Adipose tissue (tissue), 3 donors: ENCODE results near the gene VGLL4. TPM values are rescaled to one million over a fixed set of nuclear protein-coding genes. Genes with fewer than 3 reads are reported as not detected.

ENCODE experiments used
- H3K27ac ChIP-seq: one replicate; pipeline ENCODE4 v1.5.1; 2013; ENCODE audit warnings: low read depth, low read length
- WGBS, 3 donors: extraction: QIAGEN DNeasy Blood & Tissue Kit; methylation state at CpG; one replicate each; pipeline ENCODE4 v1.1.7; 2013; 5-methylcytosine and 5-hydroxymethylcytosine counted together
- polyA plus RNA-seq, 3 donors: library from polyadenylated mRNA; stranded (reverse); fragments of 200-250 nt; gene quantifications; one replicate each; pipeline ENCODE4 v1.2.3, GENCODE V29; 2013
- donor health status: healthy with polysubstance abuse.
- donor health status: Bipolar disorder and iron deficiency.
- donor health status: healthy.

Gene VGLL4
- polyA plus RNA-seq, 3 donors: 19.7 to 43.3 (median 25.4) TPM

- WGBS, 3 donors: 74 to 89% (median 82%) methylated on average over 9 of the region's 9 CpGs
- H3K27ac ChIP-seq: no peak overlapping the region
Observed at GRCh38 chr3:11549580-11550140, 94.1 kb downstream of the VGLL4 start.

- H3K27ac ChIP-seq: no peak overlapping the region
- 17 to 47% (median 44%) methylated on average over 7 of the region's 7 CpGs for WGBS, 3 donors
Observed at GRCh38 chr3:11548721-11549131, 95.0 kb downstream of the VGLL4 start.

- no peak overlapping the region for H3K27ac ChIP-seq
- 91 to 92% (median 92%) methylated on average over 2 of the region's 2 CpGs for WGBS, 3 donors
Observed at GRCh38 chr3:11547498-11547897, 96.2 kb downstream of the VGLL4 start.

- H3K27ac ChIP-seq: no peak overlapping the region
- 90 to 96% (median 93%) methylated on average over 9 of the region's 9 CpGs for whole genome bisulfite sequencing, 3 donors
Observed at GRCh38 chr3:11546657-11547302, 96.9 kb downstream of the VGLL4 start.

GRCh38 chr3:11545186-11545851, 98.4 kb downstream of the VGLL4 start:
- no peak overlapping the region for H3K27ac ChIP-seq
- 66 to 79% (median 69%) methylated on average over 16 of the region's 16 CpGs for WGBS, 3 donors

- 58 to 89% (median 69%) methylated on average over 16 to 17 of the region's 17 CpGs for WGBS, 3 donors
- H3K27ac ChIP-seq: no peak overlapping the region
Observed at GRCh38 chr3:11544412-11545181, 99.1 kb downstream of the VGLL4 start.

GRCh38 chr3:11543948-11544387, 99.7 kb downstream of the VGLL4 start:
- 88 to 95% (median 91%) methylated on average over 6 of the region's 6 CpGs for WGBS, 3 donors
- H3K27ac ChIP-seq: no peak overlapping the region

GRCh38 chr3:11543141-11543947, 100.4 kb downstream of the VGLL4 start:
- H3K27ac ChIP-seq: no peak overlapping the region
- WGBS, 3 donors: 95 to 98% (median 98%) methylated on average over 19 of the region's 19 CpGs

- no peak overlapping the region for H3K27ac ChIP-seq
Observed at GRCh38 chr3:11542551-11542950, 101.2 kb downstream of the VGLL4 start.

GRCh38 chr3:11541321-11542303, 102.1 kb downstream of the VGLL4 start:
- whole genome bisulfite sequencing, 3 donors: 74 to 79% (median 75%) methylated on average over 16 of the region's 16 CpGs
- H3K27ac ChIP-seq: no peak overlapping the region

More at GRCh38 chr3:11542551-11542950, 101.2 kb downstream of the VGLL4 start:
- WGBS, 3 donors: 85 to 92% (median 91%) methylated on average over 7 of the region's 7 CpGs

- WGBS, 3 donors: 88 to 97% (median 90%) methylated on average over 14 of the region's 14 CpGs
- H3K27ac ChIP-seq: no peak overlapping the region
Observed at GRCh38 chr3:11539677-11540076, 104.0 kb downstream of the VGLL4 start.

- 93 to 96% (median 94%) methylated on average over 5 of the region's 5 CpGs for WGBS, 3 donors
- no peak overlapping the region for H3K27ac ChIP-seq
Observed at GRCh38 chr3:11539218-11539617, 104.5 kb downstream of the VGLL4 start.

GRCh38 chr3:11538581-11538980, 105.1 kb downstream of the VGLL4 start:
- H3K27ac ChIP-seq: no peak overlapping the region
- 95 to 97% (median 95%) methylated on average over 3 of the region's 3 CpGs for WGBS, 3 donors

- 87 to 94% (median 89%) methylated on average over 12 of the region's 12 CpGs for WGBS, 3 donors
- H3K27ac ChIP-seq: no peak overlapping the region
Observed at GRCh38 chr3:11536936-11537612, 106.6 kb downstream of the VGLL4 start.

- 86 to 92% (median 89%) methylated on average over 23 of the region's 23 CpGs for WGBS, 3 donors
- H3K27ac ChIP-seq: no peak overlapping the region
Observed at GRCh38 chr3:11536132-11536935, 107.4 kb downstream of the VGLL4 start.
